SK-N-SH treated with all-trans-retinoic acid at 6 μM for 48 hours (cell line): ENCODE results near the gene POLD1.

Experiments used
- CREB5 ChIP-seq: fragments of 250-450 bp; sonication (Bioruptor Pico); IDR thresholded peaks from 2 replicates; pipeline ENCODE4 v1.5.1; 2020; ENCODE audit warnings: low read depth, mild to moderate bottlenecking, moderate library complexity
- CSRNP3 ChIP-seq: fragments of 250-450 bp; sonication (Bioruptor Pico); IDR thresholded peaks from 2 replicates; pipeline ENCODE4 v1.5.1; 2021; ENCODE audit warnings: mild to moderate bottlenecking, moderate library complexity
- GLIS3 ChIP-seq: fragments of 250-450 bp; sonication (Bioruptor Pico); IDR thresholded peaks from 2 replicates; pipeline ENCODE4 v1.5.0; 2020; ENCODE audit warnings: mild to moderate bottlenecking, moderate library complexity
- ISL1 ChIP-seq: fragments of 250-450 bp; sonication (Bioruptor Pico); IDR thresholded peaks from 2 replicates; pipeline ENCODE4 v2.1.2; 2022; ENCODE audit warnings: mild to moderate bottlenecking, moderate library complexity
- PATZ1 ChIP-seq: fragments of 250-450 bp; sonication (Bioruptor Pico); IDR thresholded peaks from 2 replicates; pipeline ENCODE4 v1.8.0; 2020; ENCODE audit warnings: mild to moderate bottlenecking, moderate library complexity, borderline replicate concordance
- PPARA ChIP-seq: fragments of 250-450 bp; sonication (Bioruptor Pico); IDR thresholded peaks from 2 replicates; pipeline ENCODE4 v1.5.0; 2020; ENCODE audit warnings: mild to moderate bottlenecking, borderline replicate concordance
- RARB ChIP-seq: fragments of 250-450 bp; sonication (Bioruptor Pico); IDR thresholded peaks from 2 replicates; pipeline ENCODE4 v1.8.0; 2021; ENCODE audit warnings: mild to moderate bottlenecking, moderate library complexity
- TSHZ2 ChIP-seq: fragments of 250-450 bp; sonication (Bioruptor Pico); IDR thresholded peaks from 2 replicates; pipeline ENCODE4 v1.5.0; 2020; ENCODE audit warnings: mild to moderate bottlenecking, moderate library complexity
- ZNF8 ChIP-seq: fragments of 450-650 bp; formaldehyde crosslinking; IDR thresholded peaks from 2 replicates; pipeline ENCODE4 v1.5.0; 2020; ENCODE audit warnings: mild to moderate bottlenecking, moderate library complexity

GRCh38 chr19:50399368-50399745 lies 15.2 kb downstream of the POLD1 start:
- no peak for TF ChIP-seq RARB (CRISPR knock-in tag)
- no peak for TF ChIP-seq ZNF8 (CRISPR knock-in tag)
- no peak for TF ChIP-seq CSRNP3 (CRISPR knock-in tag)
- TF ChIP-seq PATZ1 (CRISPR knock-in tag) = no peak
- no peak for TF ChIP-seq PPARA (CRISPR knock-in tag)
- TF ChIP-seq GLIS3 (CRISPR knock-in tag) = no peak
- TF ChIP-seq ISL1 (CRISPR knock-in tag) = no peak
- TF ChIP-seq TSHZ2 (CRISPR knock-in tag) = no peak
- TF ChIP-seq CREB5 = no peak
